ENCODE results near the gene SYT17. TPM values are rescaled to one million over a fixed set of nuclear protein-coding genes. Genes with fewer than 3 reads are reported as not detected.

SYT17 gene
- total RNA-seq, 1 experiment from 2014 or later = 0.38 TPM

- DNase-seq (ENCODE audit: low spot score) = no peak
Observed at GRCh38 chr16:19254611-19255010, 86.6 kb downstream of the SYT17 start.

- DNase-seq (ENCODE audit: low spot score) = no peak
Observed at GRCh38 chr16:19264123-19264673, 96.2 kb downstream of the SYT17 start.

GRCh38 chr16:19265380-19265930 is 97.4 kb downstream of the SYT17 start:
- DNase-seq (ENCODE audit: low spot score) = no peak

- no peak for DNase-seq (ENCODE audit: low spot score)
Observed at GRCh38 chr16:19266774-19267173, 98.7 kb downstream of the SYT17 start.

GRCh38 chr16:19269098-19269497 is 101.1 kb downstream of the SYT17 start:
- DNase-seq (ENCODE audit: low spot score) = no peak

GRCh38 chr16:19274165-19274797 is 106.2 kb downstream of the SYT17 start:
- no peak for DNase-seq (ENCODE audit: low spot score)

- no peak for DNase-seq (ENCODE audit: low spot score)
Observed at GRCh38 chr16:19278403-19278802, 110.4 kb downstream of the SYT17 start.

- DNase-seq (ENCODE audit: low spot score) = no peak
Observed at GRCh38 chr16:19281246-19281645, 113.2 kb downstream of the SYT17 start.

GRCh38 chr16:19282101-19282500 is 114.1 kb downstream of the SYT17 start:
- DNase-seq (ENCODE audit: low spot score) = no peak

- no peak for DNase-seq (ENCODE audit: low spot score)
Observed at GRCh38 chr16:19283637-19284036, 115.6 kb downstream of the SYT17 start.

- no peak for DNase-seq (ENCODE audit: low spot score)
Observed at GRCh38 chr16:19284207-19284606, 116.2 kb downstream of the SYT17 start.

- no peak for DNase-seq (ENCODE audit: low spot score)
Observed at GRCh38 chr16:19285431-19285830, 117.4 kb downstream of the SYT17 start, which contains the start of gene CLEC19A. Gene CLEC19A, plus strand, starts transcription at chr16:19285731. Its CDS starts 121 bp downstream, at chr16:19285852.

- DNase-seq (ENCODE audit: low spot score) = no peak
Observed at GRCh38 chr16:19286827-19287226, 118.8 kb downstream of the SYT17 start.

GRCh38 chr16:19287241-19287640 is 119.2 kb downstream of the SYT17 start:
- no peak for DNase-seq (ENCODE audit: low spot score)

- peak; percentile 21 for DNase-seq (ENCODE audit: low spot score)
Observed at GRCh38 chr16:19288872-19289799, 121.1 kb downstream of the SYT17 start.

- DNase-seq (ENCODE audit: low spot score) = no peak
Observed at GRCh38 chr16:19289811-19290485, 121.9 kb downstream of the SYT17 start.

GRCh38 chr16:19290860-19291259 is 122.8 kb downstream of the SYT17 start:
- no peak for DNase-seq (ENCODE audit: low spot score)

GRCh38 chr16:19291475-19291874 is 123.4 kb downstream of the SYT17 start:
- DNase-seq (ENCODE audit: low spot score) = peak; percentile 31

GRCh38 chr16:19292186-19292585 is 124.1 kb downstream of the SYT17 start:
- no peak for DNase-seq (ENCODE audit: low spot score)

GRCh38 chr16:19294156-19294649 is 126.2 kb downstream of the SYT17 start:
- no peak for DNase-seq (ENCODE audit: low spot score)

GRCh38 chr16:19295393-19295792 is 127.4 kb downstream of the SYT17 start:
- no peak for DNase-seq (ENCODE audit: low spot score)

All from HT-29 (cell line).